GM23338 (cell line): ENCODE results near the gene DNAL4. TPM values are rescaled to one million over a fixed set of nuclear protein-coding genes. Genes with fewer than 3 reads are reported as not detected.
A peak's percentile ranks its signal among the peaks of the same experiment; 100 is the strongest.

ENCODE experiments used
- ATAC-seq: fragments of 200-7000 bp; cut with Tn5 transposase; 3 replicates; pipeline ENCODE4 v1.9.1; 2020
- DNase-seq: peaks from one replicate; pipeline ENCODE4 v3.0.0-alpha.2; 2015; ENCODE audit warnings: low spot score
- H2AFZ ChIP-seq: fragments of 200-600 bp; sonication (generic); 2 replicates; pipeline ENCODE4 v1.8.0; 2016; ENCODE audit warnings: antibody characterized with exemption, mild to moderate bottlenecking, moderate library complexity
- H3F3A ChIP-seq: fragments of 200-600 bp; sonication (generic); replicated peaks from 2 replicates; pipeline ENCODE4 v1.8.0; 2017; ENCODE audit warnings: antibody characterized with exemption, mixed run types, low read depth
- H3K27ac ChIP-seq: fragments of 200-600 bp; sonication (generic); 2 replicates; pipeline ENCODE4 v1.6.1; 2016; ENCODE audit warnings: low read depth
- H3K27me3 ChIP-seq: fragments of 200-600 bp; sonication (generic); 2 replicates; pipeline ENCODE4 v1.8.0; 2016; ENCODE audit warnings: mild to moderate bottlenecking, mixed run types, moderate library complexity; ENCODE audit not compliant: insufficient read depth
- H3K36me3 ChIP-seq: fragments of 200-600 bp; sonication (generic); 2 replicates; pipeline ENCODE4 v1.8.0; 2016; ENCODE audit warnings: mild to moderate bottlenecking; ENCODE audit not compliant: insufficient read depth
- H3K4me1 ChIP-seq: fragments of 200-600 bp; sonication (generic); 2 replicates; pipeline ENCODE4 v1.8.0; 2016; ENCODE audit warnings: mild to moderate bottlenecking, moderate library complexity; ENCODE audit not compliant: insufficient read depth
- H3K4me2 ChIP-seq: fragments of 200-600 bp; sonication (generic); 2 replicates; pipeline ENCODE4 v1.7.1; 2017; ENCODE audit warnings: mixed run types
- H3K4me3 ChIP-seq: fragments of 200-600 bp; sonication (generic); 2 replicates; pipeline ENCODE4 v1.6.1; 2016; ENCODE audit warnings: mixed run types
- H3K79me2 ChIP-seq: fragments of 200-600 bp; sonication (generic); replicated peaks from 2 replicates; pipeline ENCODE4 v1.8.0; 2017; ENCODE audit warnings: mild to moderate bottlenecking; ENCODE audit not compliant: insufficient read depth
- H3K9me2 ChIP-seq: fragments of 200-600 bp; sonication (generic); 2 replicates; pipeline ENCODE4 v1.8.0; 2017; ENCODE audit not compliant: insufficient read depth
- H4K20me1 ChIP-seq: fragments of 200-600 bp; sonication (generic); replicated peaks from 2 replicates; pipeline ENCODE4 v1.8.0; 2017; ENCODE audit warnings: mild to moderate bottlenecking; ENCODE audit not compliant: insufficient read depth
- H3K27ac Mint-ChIP-seq: 2 replicates; pipeline ENCODE4 v1.8.0; 2020; ENCODE audit warnings: inconsistent platforms, mild to moderate bottlenecking, moderate library complexity, mixed read lengths
- H3K27me3 Mint-ChIP-seq: 3 replicates; pipeline ENCODE4 v1.8.0; 2022; ENCODE audit warnings: low read depth, mild to moderate bottlenecking, moderate library complexity, mixed read lengths, inconsistent platforms; ENCODE audit not compliant: insufficient read depth, poor library complexity
- H3K36me3 Mint-ChIP-seq: 3 replicates; pipeline ENCODE4 v1.8.0; 2021; ENCODE audit warnings: low read depth, mild to moderate bottlenecking, inconsistent platforms, moderate library complexity, mixed read lengths
- H3K4me1 Mint-ChIP-seq: 3 replicates; pipeline ENCODE4 v1.8.0; 2020; ENCODE audit warnings: mild to moderate bottlenecking, inconsistent platforms, mixed read lengths
- H3K4me3 Mint-ChIP-seq: 3 replicates; pipeline ENCODE4 v1.8.0; 2021; ENCODE audit warnings: moderate library complexity, mild to moderate bottlenecking, inconsistent platforms, mixed read lengths
- H3K9me3 Mint-ChIP-seq: 3 replicates; pipeline ENCODE4 v1.8.0; 2020; ENCODE audit warnings: moderate library complexity, mild to moderate bottlenecking, inconsistent platforms, mixed read lengths
- CREB1 ChIP-seq: fragments of 250-450 bp; sonication (Bioruptor Pico); IDR thresholded peaks from 2 replicates; pipeline ENCODE4 v1.5.0; 2020; ENCODE audit warnings: low read depth, mild to moderate bottlenecking, moderate library complexity
- CTCF ChIP-seq, 2 experiments: fragments of 200-600 bp in 1 of 2; sonication (generic) in 1 of 2; conservative IDR thresholded peaks; 2 replicates each; pipeline versions ENCODE4 v1.5.1 to v1.6.1; 2016 to 2017; ENCODE audit warnings: antibody characterized with exemption in 2 of 2, low read depth in 2 of 2, mild to moderate bottlenecking in 2 of 2, moderate library complexity in 1 of 2
- EZH2 ChIP-seq: fragments of 200-600 bp; sonication (generic); IDR thresholded peaks from one replicate; pipeline ENCODE4 v1.8.0; 2017; ENCODE audit warnings: antibody characterized with exemption, mild to moderate bottlenecking, low read depth; ENCODE audit not compliant: unreplicated experiment
- EZH2phosphoT487 ChIP-seq: fragments of 200-600 bp; sonication (generic); IDR thresholded peaks from one replicate; pipeline ENCODE4 v1.8.1; 2018; ENCODE audit warnings: antibody characterized with exemption; ENCODE audit not compliant: unreplicated experiment
- JUNB ChIP-seq: IDR thresholded peaks from one replicate; pipeline ENCODE4 v1.6.1; 2016; ENCODE audit warnings: antibody characterized with exemption; ENCODE audit not compliant: unreplicated experiment
- NANOG ChIP-seq: IDR thresholded peaks from 2 replicates; pipeline ENCODE4 v1.6.1; 2016; ENCODE audit warnings: antibody characterized with exemption, borderline replicate concordance
- POLR2AphosphoS5 ChIP-seq: IDR thresholded peaks from 2 replicates; pipeline ENCODE4 v1.6.1; 2016; ENCODE audit warnings: antibody characterized with exemption, low read depth
- STAT1 ChIP-seq: IDR thresholded peaks from one replicate; pipeline ENCODE4 v1.6.1; 2016; ENCODE audit warnings: antibody characterized with exemption; ENCODE audit not compliant: unreplicated experiment
- ZNF114 ChIP-seq: fragments of 250-450 bp; sonication (Bioruptor Pico); IDR thresholded peaks from 2 replicates; pipeline ENCODE4 v1.5.0; 2020; ENCODE audit warnings: mild to moderate bottlenecking, moderate library complexity
- ZNF331 ChIP-seq: fragments of 250-450 bp; sonication (Bioruptor Pico); IDR thresholded peaks from 2 replicates; pipeline ENCODE4 v1.5.0; 2020; ENCODE audit warnings: low read depth, mild to moderate bottlenecking, moderate library complexity
- polyA plus RNA-seq: library from polyadenylated mRNA; unstranded; fragments of >200 nt; fragmentation: Nextera tagmentation; extraction: Ambion mirVana; gene quantifications from 2 replicates; pipeline ENCODE4 v1.2.1, GENCODE V29; 2016
- total RNA-seq: library from RNA; depleted of rRNA; stranded (reverse); fragments of >200 nt; shearing (Covaris generic); gene quantifications from 2 replicates; pipeline ENCODE4 v1.2.3, GENCODE V29; 2014
- TF ChIP-seq, protein P1 (sequence below): IDR thresholded peaks from 2 replicates; pipeline ENCODE4 v1.6.1; 2016; ENCODE audit warnings: antibody characterized with exemption
- TF ChIP-seq, protein P2 (sequence below): IDR thresholded peaks from one replicate; pipeline ENCODE4 v1.6.1; 2018; ENCODE audit warnings: antibody characterized with exemption; ENCODE audit not compliant: unreplicated experiment

DNAL4 gene
- total and polyA plus RNA-seq, 2 experiments from 2014 or later = 9.3 to 10.0 TPM

DNA sequence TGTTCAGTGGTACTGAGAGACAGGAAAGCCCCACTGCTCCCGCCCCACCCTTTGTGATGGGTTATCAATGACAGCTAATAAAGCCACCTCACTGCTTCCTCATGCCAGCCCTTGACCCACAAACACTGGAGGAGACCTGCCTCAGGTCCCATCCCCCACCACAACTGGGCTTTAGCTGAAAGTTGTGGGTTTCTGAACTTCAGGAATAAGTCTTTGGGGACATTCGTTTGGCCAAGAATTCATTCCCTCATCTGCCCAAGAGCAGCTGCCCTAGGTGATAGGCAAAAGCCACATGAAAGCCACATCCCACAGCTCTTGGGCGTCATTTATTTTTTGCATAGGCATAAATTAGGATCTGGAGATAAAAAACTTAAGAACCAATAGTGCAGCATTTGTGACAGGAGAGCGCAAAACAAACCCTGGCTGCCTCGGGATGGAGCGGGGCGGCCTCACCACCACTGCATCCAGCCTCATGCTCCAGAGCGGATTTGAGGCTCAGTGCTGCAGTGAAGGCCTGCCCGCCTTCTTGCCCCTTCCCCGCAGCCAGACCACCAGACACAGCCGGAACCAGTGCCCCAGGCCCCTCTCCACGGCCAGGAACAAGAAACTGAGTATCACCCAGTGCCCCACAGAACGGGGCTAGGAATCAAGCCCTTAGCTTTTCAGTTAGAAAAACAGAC lies 59.4 kb downstream of the DNAL4 start:
- ATAC-seq (no peak), DNase-seq (no peak)
- TF ChIP-seq STAT1 (no peak), ZNF331 (no peak), POLR2AphosphoS5 (no peak), EZH2 (no peak), CREB1 (CRISPR knock-in tag) (no peak), JUNB (no peak), ZNF114 (CRISPR knock-in tag) (no peak), NANOG (no peak)
- TF ChIP-seq, protein P1, sequence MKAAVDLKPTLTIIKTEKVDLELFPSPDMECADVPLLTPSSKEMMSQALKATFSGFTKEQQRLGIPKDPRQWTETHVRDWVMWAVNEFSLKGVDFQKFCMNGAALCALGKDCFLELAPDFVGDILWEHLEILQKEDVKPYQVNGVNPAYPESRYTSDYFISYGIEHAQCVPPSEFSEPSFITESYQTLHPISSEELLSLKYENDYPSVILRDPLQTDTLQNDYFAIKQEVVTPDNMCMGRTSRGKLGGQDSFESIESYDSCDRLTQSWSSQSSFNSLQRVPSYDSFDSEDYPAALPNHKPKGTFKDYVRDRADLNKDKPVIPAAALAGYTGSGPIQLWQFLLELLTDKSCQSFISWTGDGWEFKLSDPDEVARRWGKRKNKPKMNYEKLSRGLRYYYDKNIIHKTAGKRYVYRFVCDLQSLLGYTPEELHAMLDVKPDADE = no peak
- TF ChIP-seq, protein P2, sequence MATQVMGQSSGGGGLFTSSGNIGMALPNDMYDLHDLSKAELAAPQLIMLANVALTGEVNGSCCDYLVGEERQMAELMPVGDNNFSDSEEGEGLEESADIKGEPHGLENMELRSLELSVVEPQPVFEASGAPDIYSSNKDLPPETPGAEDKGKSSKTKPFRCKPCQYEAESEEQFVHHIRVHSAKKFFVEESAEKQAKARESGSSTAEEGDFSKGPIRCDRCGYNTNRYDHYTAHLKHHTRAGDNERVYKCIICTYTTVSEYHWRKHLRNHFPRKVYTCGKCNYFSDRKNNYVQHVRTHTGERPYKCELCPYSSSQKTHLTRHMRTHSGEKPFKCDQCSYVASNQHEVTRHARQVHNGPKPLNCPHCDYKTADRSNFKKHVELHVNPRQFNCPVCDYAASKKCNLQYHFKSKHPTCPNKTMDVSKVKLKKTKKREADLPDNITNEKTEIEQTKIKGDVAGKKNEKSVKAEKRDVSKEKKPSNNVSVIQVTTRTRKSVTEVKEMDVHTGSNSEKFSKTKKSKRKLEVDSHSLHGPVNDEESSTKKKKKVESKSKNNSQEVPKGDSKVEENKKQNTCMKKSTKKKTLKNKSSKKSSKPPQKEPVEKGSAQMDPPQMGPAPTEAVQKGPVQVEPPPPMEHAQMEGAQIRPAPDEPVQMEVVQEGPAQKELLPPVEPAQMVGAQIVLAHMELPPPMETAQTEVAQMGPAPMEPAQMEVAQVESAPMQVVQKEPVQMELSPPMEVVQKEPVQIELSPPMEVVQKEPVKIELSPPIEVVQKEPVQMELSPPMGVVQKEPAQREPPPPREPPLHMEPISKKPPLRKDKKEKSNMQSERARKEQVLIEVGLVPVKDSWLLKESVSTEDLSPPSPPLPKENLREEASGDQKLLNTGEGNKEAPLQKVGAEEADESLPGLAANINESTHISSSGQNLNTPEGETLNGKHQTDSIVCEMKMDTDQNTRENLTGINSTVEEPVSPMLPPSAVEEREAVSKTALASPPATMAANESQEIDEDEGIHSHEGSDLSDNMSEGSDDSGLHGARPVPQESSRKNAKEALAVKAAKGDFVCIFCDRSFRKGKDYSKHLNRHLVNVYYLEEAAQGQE = no peak
- Histone ChIP-seq H3K27me3 (no peaks in the 10 kb centered on the region), H2AFZ (no peak overlapping the region), H3K79me2 (no peaks in the 10 kb centered on the region), H3F3A (0 out of 2 replicates have a peak, but pooled peaks cover 4% of the 10 kb centered on the region), H4K20me1 (peaks cover 11% of the 10 kb centered on the region; the same call in 1 of the 2 replicates), H3K27ac (no peak overlapping the region), H3K9me2 (no peaks in the 10 kb centered on the region), H3K4me2 (no peak overlapping the region), H3K36me3 (peaks cover 6% of the 10 kb centered on the region; the same call in 1 of the 2 replicates), H3K4me3 (no peak overlapping the region), H3K4me1 (no peaks in the 10 kb centered on the region)
- H3K36me3 Mint-ChIP-seq = peaks cover 48% of the 10 kb centered on the region
- H3K4me3 Mint-ChIP-seq = no peak overlapping the region
- peaks cover 6% of the 10 kb centered on the region; the same call in 2 of the 3 replicates for H3K4me1 Mint-ChIP-seq
- H3K9me3 Mint-ChIP-seq = no peaks in the 10 kb centered on the region
- peak overlapping the region; percentile 13; the same call in 1 of the 2 replicates for H3K27ac Mint-ChIP-seq
- H3K27me3 Mint-ChIP-seq = peaks cover 26% of the 10 kb centered on the region

GRCh38 chr22:38733724-38734381 lies 60.1 kb downstream of the DNAL4 start:
- 0 out of 2 replicates have a peak, but pooled peaks cover 4% of the 10 kb centered on the region for H3F3A ChIP-seq
- no peak overlapping the region for H3K4me2 ChIP-seq
- no peaks in the 10 kb centered on the region for H3K79me2 ChIP-seq
- no peaks in the 10 kb centered on the region for H3K9me2 ChIP-seq
- DNase-seq = no peak
- H3K4me1 ChIP-seq = no peaks in the 10 kb centered on the region
- no peak overlapping the region for H3K4me3 Mint-ChIP-seq
- ATAC-seq = no peak
- no peaks in the 10 kb centered on the region for H3K27me3 ChIP-seq
- peaks cover 11% of the 10 kb centered on the region; the same call in 1 of the 2 replicates for H4K20me1 ChIP-seq
- peaks cover 53% of the 10 kb centered on the region for H3K36me3 Mint-ChIP-seq
- H3K36me3 ChIP-seq = peaks cover 6% of the 10 kb centered on the region; the same call in 1 of the 2 replicates
- no peak overlapping the region for H3K27ac ChIP-seq
- peaks cover 26% of the 10 kb centered on the region for H3K27me3 Mint-ChIP-seq
- peaks cover 6% of the 10 kb centered on the region; the same call in 2 of the 3 replicates for H3K4me1 Mint-ChIP-seq
- no peak overlapping the region for H2AFZ ChIP-seq
- H3K27ac Mint-ChIP-seq = no peak overlapping the region
- no peak overlapping the region for H3K4me3 ChIP-seq
- no peaks in the 10 kb centered on the region for H3K9me3 Mint-ChIP-seq
- TF ChIP-seq JUNB (no peak), ZNF114 (CRISPR knock-in tag) (no peak), STAT1 (no peak), EZH2phosphoT487 (no peak), ZNF331 (no peak), POLR2AphosphoS5 (no peak), CTCF (conservative IDR thresholded peaks at IDR 0.05; ENCODE audit: low read depth in 2 of 2) (no peak)
- TF ChIP-seq, protein P1 = no peak
